Neural progenitor cell (in vitro differentiated cells): Measurements from ENCODE around the gene RUNX1.

Experiments used
- CTCF ChIP-seq: fragments of 200-600 bp; sonication (generic); IDR thresholded peaks from 2 replicates; pipeline ENCODE4 v1.5.1; 2017; ENCODE audit warnings: antibody characterized with exemption, mild to moderate bottlenecking
- EZH2 ChIP-seq: fragments of 200-600 bp; sonication (generic); IDR thresholded peaks from 2 replicates; pipeline ENCODE4 v1.6.1; 2017; ENCODE audit warnings: antibody characterized with exemption, mild to moderate bottlenecking, moderate library complexity
- EZH2phosphoT487 ChIP-seq: fragments of 200-600 bp; sonication (generic); IDR thresholded peaks from 2 replicates; pipeline ENCODE4 v1.6.1; 2017; ENCODE audit warnings: antibody characterized with exemption

- TF ChIP-seq CTCF = no peak
- TF ChIP-seq EZH2 = no peak
- TF ChIP-seq EZH2phosphoT487 = no peak
Measured at GRCh38 chr21:34907461-34908418, 141.4 kb downstream of the RUNX1 start.
